GM19395 (cell line): ENCODE data around the gene RASSF1.

ENCODE experiments used
- ATAC-seq: cut with Tn5 transposase; IDR thresholded peaks from one replicate; pipeline ENCODE4 v1.9.1; 2021; ENCODE audit warnings: mild to moderate bottlenecking, moderate library complexity; ENCODE audit not compliant: unreplicated experiment

The RASSF1 gene, protein sequence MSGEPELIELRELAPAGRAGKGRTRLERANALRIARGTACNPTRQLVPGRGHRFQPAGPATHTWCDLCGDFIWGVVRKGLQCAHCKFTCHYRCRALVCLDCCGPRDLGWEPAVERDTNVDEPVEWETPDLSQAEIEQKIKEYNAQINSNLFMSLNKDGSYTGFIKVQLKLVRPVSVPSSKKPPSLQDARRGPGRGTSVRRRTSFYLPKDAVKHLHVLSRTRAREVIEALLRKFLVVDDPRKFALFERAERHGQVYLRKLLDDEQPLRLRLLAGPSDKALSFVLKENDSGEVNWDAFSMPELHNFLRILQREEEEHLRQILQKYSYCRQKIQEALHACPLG

DNA sequence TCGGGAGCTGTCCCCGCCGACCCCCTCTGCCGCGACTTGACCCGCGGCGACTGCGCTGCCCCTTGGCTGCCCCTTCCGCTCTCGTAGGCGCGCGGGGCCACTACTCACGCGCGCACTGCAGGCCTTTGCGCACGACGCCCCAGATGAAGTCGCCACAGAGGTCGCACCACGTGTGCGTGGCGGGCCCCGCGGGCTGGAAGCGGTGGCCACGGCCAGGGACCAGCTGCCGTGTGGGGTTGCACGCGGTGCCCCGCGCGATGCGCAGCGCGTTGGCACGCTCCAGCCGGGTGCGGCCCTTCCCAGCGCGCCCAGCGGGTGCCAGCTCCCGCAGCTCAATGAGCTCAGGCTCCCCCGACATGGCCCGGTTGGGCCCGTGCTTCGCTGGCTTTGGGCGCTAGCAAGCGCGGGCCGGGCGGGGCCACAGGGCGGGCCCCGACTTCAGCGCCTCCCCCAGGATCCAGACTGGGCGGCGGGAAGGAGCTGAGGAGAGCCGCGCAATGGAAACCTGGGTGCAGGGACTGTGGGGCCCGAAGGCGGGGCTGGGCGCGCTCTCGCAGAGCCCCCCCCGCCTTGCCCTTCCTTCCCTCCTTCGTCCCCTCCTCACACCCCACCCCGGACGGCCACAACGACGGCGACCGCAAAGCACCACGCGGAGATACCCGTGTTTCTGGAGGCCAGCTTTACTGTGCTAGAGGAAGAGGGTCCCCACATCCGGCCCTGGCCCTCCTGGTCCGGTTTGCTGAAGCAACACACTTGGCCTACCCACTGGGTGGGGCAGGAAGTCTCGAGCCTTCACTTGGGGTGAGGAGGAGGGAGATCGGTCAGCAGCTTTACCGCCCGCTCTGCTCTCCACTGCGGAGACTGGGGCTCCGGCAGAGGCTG is at the start of gene RASSF1:
Gene RASSF1 (minus strand): TSS at position 389 of the 882 bp plus-strand sequence. CDS start 31 bp downstream, at position 358.
- ATAC-seq: no peak

DNA sequence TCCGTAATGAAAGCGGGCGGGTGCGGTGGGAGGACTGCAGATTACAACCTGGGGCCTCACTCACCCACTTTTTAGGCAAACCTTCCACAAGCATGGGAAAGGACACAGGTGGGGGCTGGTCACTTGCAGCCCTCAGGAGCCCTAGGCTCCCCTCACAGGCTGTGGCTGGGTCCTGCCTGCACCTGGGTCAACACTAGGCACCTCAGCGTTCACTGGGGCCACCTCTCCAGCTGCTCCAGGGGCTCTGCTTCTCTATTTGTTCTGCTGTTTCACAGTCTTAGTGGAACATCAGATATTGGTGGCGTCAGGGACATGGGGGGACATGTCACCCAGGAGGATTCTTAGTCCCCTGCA is 48.8 kb upstream of the RASSF1 start:
- ATAC-seq: no peak

DNA sequence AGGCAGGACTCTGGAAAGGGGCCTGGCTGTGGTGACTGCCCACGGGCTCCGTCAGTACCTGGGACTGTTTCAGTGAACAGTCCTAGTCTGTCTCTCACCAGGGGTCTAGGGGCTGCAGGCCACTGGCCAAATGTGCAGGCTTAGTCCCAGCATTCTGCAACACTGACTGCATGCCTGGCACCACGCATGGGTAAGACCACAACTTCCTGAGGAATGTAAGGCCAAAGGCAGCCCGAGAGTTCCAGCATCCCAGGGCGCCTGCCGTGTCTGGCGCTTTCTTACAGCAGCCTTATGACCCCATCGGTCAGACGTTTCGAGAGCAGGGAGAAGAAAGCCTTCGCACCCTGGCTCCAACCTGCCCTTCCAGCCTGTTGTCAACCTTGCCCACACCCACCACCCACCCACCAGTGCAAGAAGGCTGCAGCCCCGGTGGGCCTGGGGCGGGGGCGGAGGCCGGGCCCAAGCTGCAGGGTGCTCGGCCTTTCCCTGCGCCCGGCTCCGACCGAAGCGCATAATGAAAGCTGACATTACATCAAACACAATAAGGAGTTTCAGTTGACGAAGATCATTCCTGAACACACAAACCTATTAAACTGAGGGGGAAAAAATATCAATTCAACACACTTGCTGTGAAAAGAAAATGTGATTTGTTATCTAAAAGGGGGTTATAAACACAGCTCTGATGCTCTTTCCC is 48.2 kb upstream of the RASSF1 start:
- no peak for ATAC-seq

DNA sequence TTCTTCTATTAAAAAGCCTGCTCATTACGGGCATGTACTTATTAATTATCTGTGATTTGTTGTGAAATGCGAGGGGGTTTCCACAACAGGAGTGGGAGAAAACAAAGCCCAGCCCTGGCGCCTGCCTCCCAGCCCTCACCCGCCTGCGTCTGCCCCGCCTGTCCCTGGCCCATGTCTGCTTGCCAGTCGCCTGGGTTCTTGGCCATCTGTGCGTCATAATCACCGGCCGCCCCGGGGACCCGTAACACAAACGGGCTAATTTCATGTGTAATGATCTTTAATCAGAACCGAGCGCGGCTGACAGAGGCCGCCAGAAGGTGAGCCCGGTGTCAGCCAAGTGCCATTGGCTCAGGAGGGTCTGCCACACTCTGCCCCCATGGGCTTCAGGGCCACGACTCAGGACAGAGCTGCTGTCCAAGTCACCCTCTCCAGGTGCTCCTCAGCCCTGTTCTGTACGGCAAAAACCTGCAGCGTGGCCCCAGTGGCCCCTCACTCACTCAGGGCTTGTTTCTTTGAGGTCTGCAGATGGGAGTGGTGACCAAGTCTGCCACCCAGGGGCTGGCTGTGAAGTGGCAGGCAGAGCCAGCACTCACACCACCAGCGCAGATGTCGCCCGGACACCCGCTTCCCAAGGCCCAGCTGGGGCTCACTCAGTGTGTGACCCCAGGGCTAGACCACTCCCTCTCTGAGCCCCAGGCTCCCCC is 47.5 kb upstream of the RASSF1 start:
- ATAC-seq: no peak

DNA sequence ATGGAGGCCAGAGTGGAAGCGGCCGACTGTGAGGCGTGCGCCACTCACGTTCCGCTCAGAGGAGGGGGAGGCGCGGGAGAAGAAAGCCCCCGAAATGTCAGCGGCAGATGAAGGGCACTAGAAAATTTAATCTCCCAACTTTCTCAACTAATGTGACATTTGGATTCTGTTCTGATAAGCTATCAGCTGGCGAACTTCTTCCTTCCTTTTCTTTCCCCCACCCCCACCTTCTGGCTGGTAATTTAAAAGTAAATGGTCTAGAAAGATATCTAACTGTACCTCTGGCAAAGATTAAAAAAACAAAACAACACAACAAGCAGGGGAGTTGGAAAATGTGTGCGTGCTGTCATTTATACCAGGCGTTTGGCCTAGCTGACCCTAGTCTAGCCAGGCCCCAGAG is 45.1 kb upstream of the RASSF1 start:
- no peak for ATAC-seq

DNA sequence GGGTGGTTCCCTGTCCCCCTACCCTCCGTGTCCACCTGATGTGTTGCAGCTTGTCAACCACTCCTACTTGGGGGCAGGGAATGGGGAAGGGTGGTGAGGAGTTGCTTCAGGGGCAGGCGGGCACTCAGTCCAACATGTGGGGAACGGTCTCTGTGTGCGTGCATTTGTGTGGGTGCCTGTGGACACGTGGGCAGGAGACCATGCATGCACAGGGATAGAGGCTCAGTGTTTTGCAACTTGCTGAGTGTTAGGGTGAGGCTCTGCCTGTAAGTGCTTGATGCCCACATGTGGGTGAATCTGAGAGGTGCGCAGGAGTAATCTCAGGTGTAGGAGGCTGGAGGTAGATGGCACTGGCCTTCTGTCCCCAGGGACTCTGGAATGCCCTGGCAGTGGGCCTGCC is 43.1 kb upstream of the RASSF1 start:
- ATAC-seq: no peak

DNA sequence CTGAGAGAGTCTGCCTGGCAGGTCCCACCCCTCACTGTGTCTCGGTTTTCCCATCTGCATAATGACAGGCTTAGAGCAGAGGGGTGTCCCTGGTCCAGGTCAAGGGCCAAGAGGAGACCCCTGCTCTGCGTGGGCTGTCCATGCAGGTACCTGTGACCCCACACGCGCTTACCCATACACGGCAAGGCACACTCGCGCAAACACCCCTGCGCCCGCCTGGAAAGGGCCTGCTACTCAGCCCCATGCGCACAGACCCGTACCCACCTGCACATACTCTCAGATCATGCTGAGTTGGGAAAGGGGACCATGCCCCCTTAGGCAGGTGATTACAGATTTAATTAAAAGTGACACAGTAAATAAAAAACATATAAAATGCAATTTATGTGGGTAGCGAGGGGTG is 42.1 kb upstream of the RASSF1 start:
- no peak for ATAC-seq

DNA sequence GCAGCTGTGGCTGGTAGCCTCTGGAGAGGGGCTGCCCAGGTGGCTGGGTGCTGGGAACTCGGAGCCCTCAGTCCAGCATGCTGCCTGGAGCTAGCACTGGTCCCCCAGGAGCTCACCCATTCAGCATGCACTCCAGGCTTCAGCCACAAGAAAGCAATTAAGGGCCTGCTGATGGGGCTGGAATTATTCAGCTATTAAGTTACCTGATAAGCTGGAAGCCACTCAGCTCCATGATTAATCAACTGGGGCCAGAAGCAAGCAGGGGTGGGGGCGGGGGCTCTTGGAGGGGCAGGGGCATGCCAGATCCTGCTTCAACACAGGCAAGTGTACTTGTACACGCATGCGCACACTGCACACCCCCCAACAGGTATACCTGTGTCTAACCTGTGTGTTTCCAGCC is 40.7 kb upstream of the RASSF1 start:
- no peak for ATAC-seq

DNA sequence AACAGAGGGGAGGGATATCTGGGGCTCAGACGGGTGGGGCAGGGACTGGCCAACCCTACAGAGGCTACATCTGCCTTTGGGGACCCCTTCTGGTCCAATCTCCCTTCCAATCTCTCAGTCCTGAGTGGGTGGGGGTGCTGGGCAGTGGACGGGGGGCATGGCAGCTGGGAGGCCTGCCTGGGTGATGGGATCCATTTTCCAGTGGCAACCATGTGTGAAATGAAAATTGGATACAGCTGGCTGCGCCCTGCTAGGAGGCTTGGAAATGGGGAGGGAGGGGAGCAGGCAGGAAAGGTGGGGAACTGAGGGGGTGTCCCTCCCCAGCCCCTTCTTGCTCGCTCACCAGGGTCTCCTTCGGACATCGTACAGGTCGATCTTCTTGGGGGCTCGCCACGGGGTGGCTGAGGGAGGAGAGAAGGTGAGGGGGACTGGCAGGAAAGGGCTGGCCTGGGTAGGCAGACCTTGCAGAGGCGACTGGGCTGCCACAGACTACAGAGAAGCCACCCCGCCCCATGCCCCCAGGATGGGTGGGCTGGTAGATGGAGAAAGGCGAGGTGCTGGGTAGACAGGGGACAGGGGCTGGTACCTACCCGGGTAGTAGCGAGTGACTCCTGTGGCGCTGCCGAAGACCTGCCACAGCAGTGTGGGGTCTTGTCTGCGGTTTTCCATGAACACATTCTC is 39.9 kb upstream of the RASSF1 start:
- ATAC-seq: no peak

DNA sequence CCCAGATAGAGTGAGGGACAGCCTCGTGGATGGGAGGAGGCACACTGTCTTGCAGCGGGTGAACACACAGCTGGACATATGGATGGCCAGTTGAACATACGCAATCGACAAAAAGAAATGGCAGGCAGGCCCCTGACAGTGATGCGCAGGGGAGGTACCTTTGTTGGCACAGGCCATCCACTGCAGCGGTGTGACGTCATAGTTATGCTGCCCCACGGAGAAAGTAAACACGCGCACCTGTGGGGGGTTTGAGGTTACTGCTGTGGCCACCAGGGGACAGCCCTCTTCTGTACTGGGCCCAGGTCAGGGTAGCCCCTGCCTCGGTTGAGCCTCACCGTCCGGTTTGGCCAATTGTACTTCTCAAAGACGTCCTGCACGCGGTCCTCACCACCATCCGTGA is 38.1 kb upstream of the RASSF1 start:
- ATAC-seq: no peak

DNA sequence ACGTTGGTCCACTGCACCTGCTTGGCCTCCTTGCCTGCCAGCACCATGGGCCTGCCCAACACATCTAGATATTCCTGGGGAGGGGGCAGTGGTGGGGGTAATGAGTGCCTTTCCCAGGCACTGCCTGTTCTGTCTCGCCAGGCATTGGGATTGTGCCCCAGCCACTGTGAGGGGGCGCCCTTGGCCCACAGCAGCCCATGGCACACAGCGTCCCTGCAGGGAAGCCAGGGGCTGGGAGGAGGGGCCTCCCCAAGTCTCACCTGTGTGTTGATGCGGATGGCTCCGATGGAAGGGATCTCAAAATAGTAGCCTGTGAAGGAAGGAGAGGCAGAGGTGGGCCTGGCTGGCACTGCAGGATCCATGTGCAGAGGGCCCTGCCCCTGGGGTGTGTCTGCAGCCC is 37.4 kb upstream of the RASSF1 start:
- no peak for ATAC-seq

DNA sequence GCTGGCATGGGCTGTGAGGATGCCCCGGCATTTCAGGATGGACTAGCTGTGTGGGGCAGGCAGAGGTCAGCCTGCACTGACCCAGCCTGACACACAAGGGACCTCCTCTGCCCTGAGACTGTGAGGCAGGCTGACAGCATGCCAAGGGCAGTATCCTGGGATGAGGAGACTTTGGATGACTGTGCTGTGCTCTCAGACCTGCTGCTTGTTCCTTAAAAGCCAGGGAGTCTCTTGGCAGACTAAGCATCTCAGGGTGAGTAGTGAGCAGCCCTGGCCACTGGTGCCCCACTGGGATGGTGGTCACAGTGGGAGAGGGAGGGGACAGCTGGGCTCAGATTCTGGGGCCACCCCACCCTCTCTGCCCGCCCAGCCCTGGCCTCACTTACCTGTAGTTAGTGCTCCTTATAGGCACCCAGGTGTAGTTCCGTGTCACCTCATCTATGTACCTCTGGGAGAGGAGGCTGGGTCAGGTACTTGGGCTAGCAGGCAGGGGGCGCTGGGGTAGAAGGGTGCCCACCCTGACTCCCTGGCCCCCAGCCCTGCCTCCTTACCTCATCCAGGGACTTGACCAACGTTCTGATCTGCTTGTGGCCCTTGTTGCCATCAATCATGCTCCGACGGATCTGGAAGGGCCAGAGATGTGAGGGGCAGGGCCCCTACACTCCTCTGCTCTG is 34.8 kb upstream of the RASSF1 start:
- ATAC-seq: no peak

DNA sequence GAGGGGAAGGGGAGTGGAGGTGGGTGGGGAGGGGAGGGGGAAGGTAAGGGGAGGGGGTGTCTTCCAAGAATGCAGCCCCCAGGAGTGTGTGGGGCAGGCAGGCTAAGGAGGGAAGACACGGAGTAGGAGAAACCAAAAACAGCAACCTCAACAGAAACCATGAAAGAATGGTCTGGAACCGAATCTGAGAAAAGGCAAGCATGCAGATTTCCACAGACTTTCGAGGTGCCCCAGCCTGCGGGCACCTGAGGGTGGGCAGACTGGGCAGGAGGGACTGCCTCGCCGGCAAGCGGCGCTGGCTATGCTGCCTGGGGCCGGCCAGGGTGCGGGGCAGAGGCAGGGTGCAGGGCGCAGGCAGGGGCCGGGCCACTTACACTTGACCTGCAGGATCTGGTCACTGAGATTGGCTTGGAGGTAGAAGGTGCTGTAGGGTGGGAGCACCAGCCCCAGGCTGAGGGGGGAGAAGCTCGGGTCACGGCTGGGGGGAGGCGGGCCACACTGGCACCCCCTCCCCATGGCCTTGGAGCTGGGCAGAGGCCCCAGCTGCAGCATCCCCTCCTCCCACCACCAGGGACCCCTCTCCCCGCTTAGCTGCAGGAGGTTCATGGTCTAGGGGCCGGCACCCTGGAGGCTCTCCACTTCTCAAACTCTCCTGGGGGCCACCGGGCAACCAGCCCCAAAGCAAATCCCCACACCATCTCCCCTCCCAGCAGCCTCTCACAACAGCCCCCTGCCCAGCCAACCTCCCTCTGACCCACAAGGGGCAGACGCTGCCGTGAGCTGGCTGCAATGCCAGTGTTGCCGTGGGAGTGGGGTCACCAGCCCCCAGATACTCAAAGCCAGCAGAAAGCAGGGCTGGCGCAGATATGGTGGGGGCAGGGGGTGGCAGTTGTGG is 34.0 kb upstream of the RASSF1 start:
- ATAC-seq: no peak

DNA sequence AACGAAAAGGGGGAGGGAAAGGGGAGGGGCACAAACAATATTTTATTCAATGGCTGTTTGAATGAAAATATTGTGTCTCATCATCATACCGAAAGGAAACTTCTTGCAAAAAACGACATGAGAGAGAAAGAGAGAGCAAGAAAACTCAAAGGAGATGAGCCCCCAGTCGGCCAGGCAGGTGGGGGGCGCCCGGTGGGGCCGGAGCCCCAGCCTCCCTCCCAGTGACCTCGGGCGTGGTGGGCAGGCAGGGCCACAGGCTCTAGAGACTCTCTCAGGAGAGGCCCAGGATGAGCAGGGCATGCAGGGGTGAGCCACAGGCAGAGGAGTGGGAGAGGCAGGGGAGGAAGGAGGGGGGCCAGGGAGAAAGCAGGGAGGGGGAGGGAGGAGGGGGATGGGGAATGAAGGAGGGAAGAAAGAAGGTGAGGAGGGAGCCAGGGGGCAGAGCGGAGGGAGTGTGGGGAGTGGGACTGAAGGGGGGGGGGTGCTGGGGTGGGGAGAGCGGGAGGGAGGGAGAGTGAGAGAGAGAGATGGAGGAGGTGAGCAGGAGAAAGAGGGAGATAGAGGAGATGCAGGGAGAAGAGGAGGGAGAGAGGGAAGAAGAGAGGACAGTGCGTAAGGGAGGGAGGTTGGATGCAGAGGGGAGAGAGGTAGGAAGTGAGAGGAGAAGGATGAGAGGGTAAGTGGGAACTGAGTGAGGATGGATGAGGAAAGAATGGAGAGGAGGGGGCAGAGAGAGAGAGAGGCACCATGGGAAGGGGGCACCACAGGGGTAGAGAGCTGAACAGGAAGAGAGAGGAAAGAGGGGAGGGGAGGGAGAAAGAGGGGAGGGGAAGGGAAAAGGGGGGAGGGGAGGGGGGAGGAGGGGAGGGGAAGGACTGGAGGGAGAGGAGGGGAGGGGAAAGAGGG is 32.8 kb upstream of the RASSF1 start:
- ATAC-seq: no peak

DNA sequence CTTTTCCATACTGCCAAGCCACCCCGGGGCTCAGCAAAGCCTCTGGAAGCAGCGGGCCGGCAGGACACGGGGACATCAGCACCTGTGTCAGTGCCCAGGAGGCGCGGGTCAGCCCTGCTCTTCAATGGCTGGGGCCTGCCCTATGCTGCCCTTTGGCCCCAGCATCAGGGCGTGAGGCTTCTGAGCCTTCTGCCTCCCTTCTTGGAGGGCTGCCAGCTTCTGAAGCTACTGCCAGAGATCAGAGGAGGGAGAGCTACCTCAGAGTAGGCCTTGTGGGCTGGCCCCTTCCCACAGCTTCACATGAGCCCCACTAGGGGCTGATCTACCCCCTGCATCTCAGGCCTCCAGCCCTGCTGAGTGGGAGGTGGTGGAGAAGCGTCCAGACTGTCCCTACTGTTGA is 31.7 kb upstream of the RASSF1 start:
- ATAC-seq: no peak

DNA sequence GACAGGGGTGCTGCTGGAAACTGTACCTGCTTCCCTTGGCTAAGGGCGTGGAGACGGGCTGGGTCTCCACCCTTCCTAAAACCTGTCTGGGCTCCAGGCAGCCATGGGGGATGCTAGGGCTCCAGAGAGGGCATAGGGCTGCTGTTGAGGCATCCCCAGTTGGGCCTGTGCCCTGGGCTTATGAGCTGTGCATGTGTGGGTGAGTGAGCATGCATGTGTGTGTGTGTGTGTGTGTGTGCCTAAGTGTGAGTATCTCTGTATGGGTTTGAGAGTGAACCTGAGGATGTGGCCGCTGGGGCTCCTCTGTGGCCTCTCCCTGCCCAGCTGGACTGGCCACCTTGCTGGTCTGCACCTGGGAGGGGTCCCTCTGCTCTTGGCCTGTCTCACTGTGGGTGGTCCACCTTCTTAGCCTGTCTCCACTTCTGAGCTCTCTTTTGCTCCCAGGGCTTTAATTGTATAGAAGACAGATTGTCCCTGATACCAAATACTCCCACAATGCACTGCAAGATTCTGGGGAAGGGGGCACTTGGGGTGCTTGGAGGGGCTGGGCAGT is 30.6 kb upstream of the RASSF1 start:
- no peak for ATAC-seq

DNA sequence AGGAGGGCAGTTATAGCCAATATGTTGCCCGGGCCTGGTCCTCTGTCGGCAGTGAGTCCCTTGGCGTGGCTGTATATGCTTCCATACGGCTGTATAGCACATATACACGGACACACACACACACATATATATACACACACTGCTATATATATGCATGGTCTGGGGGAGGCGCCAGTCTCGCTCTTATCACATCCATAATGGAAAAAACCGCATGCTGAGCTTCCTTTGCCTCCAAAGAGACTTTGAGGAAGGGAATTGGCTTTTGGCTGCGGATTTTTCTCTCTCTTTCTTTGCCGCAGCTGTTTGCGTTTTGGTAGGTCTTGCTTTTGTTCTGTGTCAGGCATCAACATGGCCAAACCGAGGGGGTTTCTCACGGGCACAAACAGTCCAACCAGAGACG is 30.0 kb upstream of the RASSF1 start:
- no peak for ATAC-seq
